H1 (cell line): Measurements from ENCODE around the gene CD151. TPM values are rescaled to one million over a fixed set of nuclear protein-coding genes. Genes with fewer than 3 reads are reported as not detected.

Experiments used
- CBX8 ChIP-seq: fragments of 300-800, 300-1000 bp; sonication (generic); IDR thresholded peaks from 2 replicates; pipeline ENCODE4 v1.7.1; 2016; ENCODE audit warnings: low read depth, low read length, borderline replicate concordance
- KDM4A ChIP-seq: IDR thresholded peaks from one replicate; pipeline ENCODE4 v1.7.1; 2012; ENCODE audit warnings: low read depth, mild to moderate bottlenecking, moderate library complexity, low read length, inconsistent platforms; ENCODE audit not compliant: severe bottlenecking
- KDM5A ChIP-seq: fragments of 200-600 bp; IDR thresholded peaks from 2 replicates; pipeline ENCODE4 v1.7.1; 2012; ENCODE audit warnings: mild to moderate bottlenecking, low read length, inconsistent platforms, mixed read lengths
- RAD21 ChIP-seq, 2 experiments: IDR thresholded peaks in 1 of 2; conservative IDR thresholded peaks in 1 of 2; 2 replicates each; pipeline ENCODE4 v1.6.1; 2011; ENCODE audit warnings: low read depth in 2 of 2, low read length in 2 of 2, improper control_type of control experiment in 1 of 2, inconsistent platforms in 1 of 2, mild to moderate bottlenecking in 1 of 2, moderate library complexity in 1 of 2
- RNF2 ChIP-seq: fragments of 200-900, 300-1000 bp; sonication (generic); IDR thresholded peaks from 2 replicates; pipeline ENCODE4 v1.7.1; 2016; ENCODE audit warnings: borderline replicate concordance, low read depth, mild to moderate bottlenecking, antibody characterized with exemption, low read length; ENCODE audit not compliant: poor library complexity, severe bottlenecking; ENCODE audit errors: missing control alignments
- SP1 ChIP-seq: IDR thresholded peaks from 2 replicates; pipeline ENCODE4 v1.6.1; 2011; ENCODE audit warnings: low read depth, low read length
- TEAD4 ChIP-seq: IDR thresholded peaks from 2 replicates; pipeline ENCODE4 v1.6.1; 2012; ENCODE audit warnings: low read depth, low read length, inconsistent platforms, mixed read lengths
- polyA plus RNA-seq, 7 experiments: library from polyadenylated mRNA; depleted of rRNA in 3 of 7; stranded (reverse) in 5 of 7; unstranded in 2 of 7; fragments of >200 nt in 5 of 7; fragments of 200-250 nt in 2 of 7; gene quantifications; 1 replicate in 5 of 7; 2 replicates in 1 of 7; 4 replicates in 1 of 7; pipeline versions ENCODE4 v1.2.1 to v1.2.3, GENCODE V29; 2011 to 2013; ENCODE audit warnings: missing spikeins in 2 of 7, mixed read lengths in 2 of 7
- total RNA-seq: library from RNA; stranded (reverse); fragmentation: NEBNext Ultra II Directional; extraction: Animal tissue kit (Norgen Biotek cat#: 25700); gene quantifications from 2 replicates; pipeline ENCODE4 v1.2.1, GENCODE V29; 2021

The CD151 gene
- total and polyA plus RNA-seq, 2 of the 8 experiments (the other 6 are each of a cell fraction or from before 2014, with no cell fraction given): 101 to 212 TPM

GRCh38 chr11:875203-875602 is 42.5 kb downstream of the CD151 start (continued):
- TF ChIP-seq RNF2 (no peak), CBX8 (no peak), SP1 (no peak), TEAD4 (no peak), KDM5A (no peak), RAD21 (IDR thresholded peaks at IDR 0.05 in 1 of 2, conservative IDR thresholded peaks at IDR 0.05 in 1 of 2; ENCODE audit: low read depth in 2 of 2, low read length in 2 of 2) (no peak), KDM4A (no peak)
